AG10803 (cell line): ENCODE measurements around the gene CRK.

Experiments
- DNase-seq: peaks from one replicate; pipeline ENCODE4 v3.0.0; 2010; ENCODE audit warnings: low read depth
- H3K4me3 ChIP-seq: 2 replicates; pipeline ENCODE4 v1.5.1; 2011; ENCODE audit warnings: mild to moderate bottlenecking, low read length, control low read depth
- TF ChIP-seq, protein P1 (sequence below): conservative IDR thresholded peaks from 2 replicates; pipeline ENCODE4 v1.5.1; 2011; ENCODE audit warnings: mild to moderate bottlenecking, low read length, control low read depth, inconsistent platforms

CRK gene

DNA sequence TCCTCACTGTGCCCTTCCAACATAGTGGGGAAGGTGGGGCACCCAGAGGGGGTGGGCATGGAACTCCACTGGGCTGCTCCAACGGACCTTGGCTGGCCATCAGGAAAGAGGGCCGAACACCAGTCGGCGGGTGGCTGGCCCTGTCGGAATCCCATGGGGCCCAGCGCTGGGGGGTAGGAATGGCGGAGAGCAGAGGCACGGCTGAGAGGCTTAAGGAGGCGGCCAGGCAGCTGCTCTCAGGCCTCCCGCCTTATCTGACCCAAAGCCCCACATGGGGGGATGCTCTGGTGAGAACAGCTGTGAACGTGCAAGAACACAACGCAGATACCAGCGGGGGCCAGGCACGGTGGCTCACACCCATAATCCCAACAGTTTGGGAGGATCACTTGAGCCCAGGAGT is 40.8 kb upstream of the CRK start:
- TF ChIP-seq, protein P1, sequence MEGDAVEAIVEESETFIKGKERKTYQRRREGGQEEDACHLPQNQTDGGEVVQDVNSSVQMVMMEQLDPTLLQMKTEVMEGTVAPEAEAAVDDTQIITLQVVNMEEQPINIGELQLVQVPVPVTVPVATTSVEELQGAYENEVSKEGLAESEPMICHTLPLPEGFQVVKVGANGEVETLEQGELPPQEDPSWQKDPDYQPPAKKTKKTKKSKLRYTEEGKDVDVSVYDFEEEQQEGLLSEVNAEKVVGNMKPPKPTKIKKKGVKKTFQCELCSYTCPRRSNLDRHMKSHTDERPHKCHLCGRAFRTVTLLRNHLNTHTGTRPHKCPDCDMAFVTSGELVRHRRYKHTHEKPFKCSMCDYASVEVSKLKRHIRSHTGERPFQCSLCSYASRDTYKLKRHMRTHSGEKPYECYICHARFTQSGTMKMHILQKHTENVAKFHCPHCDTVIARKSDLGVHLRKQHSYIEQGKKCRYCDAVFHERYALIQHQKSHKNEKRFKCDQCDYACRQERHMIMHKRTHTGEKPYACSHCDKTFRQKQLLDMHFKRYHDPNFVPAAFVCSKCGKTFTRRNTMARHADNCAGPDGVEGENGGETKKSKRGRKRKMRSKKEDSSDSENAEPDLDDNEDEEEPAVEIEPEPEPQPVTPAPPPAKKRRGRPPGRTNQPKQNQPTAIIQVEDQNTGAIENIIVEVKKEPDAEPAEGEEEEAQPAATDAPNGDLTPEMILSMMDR: no peak
- DNase-seq: no peak
- no peak overlapping the region for H3K4me3 ChIP-seq

DNA sequence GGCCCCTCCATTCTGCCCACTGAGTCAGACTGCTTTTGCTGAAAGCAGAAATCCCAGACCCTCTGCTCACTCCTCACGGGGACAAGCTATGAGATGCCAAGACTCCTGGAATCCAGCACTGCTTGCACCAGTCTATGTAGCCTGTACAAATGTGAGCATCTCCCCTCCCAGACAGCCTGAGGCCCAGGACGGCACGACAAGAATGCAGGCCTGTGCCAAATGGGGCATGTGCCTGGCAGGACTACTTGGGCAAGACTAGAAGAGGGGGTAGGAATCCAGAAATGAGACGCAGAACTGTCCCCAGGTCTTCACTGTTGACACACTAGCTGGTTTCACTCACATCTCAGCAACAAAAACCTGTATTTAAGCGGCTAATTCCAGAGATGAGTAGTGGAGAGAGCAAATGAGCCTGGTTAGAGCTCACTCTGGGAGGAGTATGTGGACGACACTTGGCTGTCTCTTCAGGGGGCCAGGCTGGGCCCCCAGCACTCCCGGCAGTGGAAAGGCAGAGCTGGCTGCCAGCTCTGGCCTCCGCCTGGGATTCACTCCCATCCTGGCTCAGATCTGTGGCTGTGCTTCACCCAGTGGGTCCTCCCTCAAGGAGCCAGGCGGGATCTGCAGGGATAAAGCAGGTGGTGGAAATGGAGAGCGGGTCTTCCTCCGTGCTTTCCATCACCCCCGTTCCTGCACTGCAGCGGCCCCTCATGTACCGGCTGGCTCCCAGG is 39.4 kb upstream of the CRK start:
- TF ChIP-seq, protein P1: no peak
- no peak overlapping the region; the same call in 1 of the 2 replicates for H3K4me3 ChIP-seq
- DNase-seq: peak; percentile 91

DNA sequence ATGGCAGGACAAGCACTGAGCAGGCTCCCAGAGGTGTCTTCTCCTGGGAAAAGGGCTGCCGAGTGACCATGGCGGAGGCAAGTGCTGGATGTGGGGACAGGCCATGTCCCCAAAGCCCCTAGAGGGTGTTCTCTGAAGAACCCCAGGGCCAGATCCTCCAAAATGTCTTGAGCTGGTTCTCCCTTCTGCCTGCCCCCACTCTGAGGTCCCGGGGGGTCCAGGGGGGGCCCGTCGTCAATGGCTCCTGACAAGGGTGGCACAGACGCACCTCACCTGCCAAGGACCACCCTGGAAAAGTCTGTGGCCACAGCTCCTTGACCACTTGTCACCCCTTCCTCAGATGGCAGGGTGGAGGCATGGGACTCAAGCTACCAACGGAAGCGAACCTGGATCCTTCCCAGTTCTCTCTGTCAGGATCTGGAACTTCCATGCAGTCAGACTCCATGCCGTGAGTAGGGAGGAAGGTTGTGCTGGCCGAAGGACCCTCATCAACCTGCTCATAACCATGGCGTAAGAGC is 38.8 kb upstream of the CRK start:
- TF ChIP-seq, protein P1: no peak
- no peak for DNase-seq
- H3K4me3 ChIP-seq: no peak overlapping the region

DNA sequence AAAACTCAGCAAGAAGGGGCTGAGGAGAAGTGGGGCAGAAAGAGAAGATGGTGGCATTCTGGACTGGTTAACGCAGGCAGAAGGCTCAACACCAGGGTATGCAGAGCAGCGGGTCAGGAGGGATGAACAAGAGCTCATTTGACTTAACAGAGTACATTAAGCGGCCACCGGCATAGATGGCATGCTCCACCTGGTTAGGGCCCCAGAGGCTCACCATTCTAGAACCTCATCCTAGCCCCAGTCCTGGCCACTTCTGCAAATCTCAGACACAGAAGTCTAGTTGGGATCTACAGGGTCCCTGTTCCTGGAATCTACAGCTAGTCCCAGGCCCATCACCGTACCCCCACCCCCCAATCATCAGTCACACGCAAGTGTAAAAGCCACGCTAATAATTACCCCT is 38.2 kb upstream of the CRK start:
- TF ChIP-seq, protein P1: no peak
- no peak overlapping the region for H3K4me3 ChIP-seq
- DNase-seq: no peak

DNA sequence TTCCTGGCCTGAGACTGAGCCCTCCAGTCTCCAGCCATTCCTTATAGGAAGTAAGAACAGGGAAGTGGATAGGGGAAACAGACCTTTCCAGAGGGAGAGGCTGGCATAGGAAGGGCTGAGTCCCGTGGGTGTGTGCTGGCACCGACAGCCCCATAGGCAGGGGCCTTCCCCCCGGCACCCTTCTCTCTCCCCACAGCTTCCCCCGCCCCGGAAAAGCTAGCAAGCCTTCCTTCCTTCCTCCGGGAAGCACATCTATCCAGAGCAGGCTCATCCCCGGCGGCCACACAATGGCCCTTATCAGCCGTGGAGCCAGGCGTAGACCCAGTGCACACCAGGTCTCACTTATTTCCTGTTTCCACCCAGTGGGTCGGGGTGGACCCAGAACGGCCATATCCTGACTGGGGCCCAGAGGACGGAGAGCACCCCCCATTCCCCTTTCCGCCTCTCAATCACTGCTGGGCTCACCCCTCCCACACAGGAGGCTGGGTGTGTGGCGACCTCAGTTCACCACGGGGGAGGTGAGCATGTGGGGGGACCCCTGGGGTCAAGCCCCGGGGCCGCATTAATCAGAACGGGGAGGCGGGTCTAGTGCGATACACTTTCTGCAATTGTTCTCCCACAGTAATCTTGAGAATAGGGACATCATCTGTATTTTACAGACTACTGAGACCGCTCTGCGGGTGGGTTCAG is 37.4 kb upstream of the CRK start:
- TF ChIP-seq, protein P1: no peak
- no peak for DNase-seq
- no peak overlapping the region for H3K4me3 ChIP-seq

DNA sequence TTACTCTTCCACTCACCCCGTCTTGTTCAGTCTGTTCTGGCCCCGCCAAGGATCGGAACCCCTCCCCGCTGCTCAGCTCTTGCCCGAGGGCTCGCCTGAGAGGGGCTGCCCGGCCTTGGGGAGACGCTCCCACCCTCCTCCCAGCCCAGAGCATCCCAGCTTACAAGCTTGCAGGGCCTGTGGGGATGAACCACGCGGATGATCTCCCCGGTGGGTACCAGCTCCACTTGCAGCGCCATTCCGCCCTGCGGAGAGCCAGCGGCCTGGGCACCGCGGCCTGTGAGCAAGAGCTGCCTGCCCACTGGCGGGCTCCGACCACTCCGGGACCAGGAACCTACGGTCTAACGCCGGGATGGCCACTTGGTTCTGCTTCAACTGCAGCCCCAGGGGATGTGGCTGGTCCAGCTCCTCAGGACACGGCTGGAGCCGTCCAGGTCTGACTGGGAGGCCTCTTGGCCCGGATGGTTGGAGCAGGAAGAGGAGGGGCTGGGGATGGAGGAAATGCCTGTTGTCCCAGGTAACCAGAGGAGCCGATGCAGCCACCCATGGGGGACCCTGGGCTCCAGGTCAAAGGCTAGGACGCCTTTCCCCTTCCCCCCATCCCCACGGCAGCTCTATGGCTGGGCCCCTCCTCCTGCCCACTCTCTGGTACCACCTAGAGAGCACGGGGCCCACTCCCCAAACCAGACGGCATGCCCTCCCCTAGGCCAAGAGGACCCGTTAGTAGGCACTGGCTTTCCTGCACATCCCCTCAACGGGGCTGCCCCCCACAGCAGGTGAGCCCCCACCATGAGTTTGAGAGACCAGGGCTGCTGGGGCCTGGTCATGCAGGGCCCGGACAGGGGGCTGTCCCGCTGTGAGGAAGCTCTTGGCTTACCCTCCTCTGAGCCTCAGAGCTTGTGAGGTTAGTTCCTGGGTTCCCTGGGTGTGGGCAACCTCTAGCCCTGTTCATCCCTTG is 36.5 kb upstream of the CRK start, which contains the start of gene MYO1C:
Gene MYO1C (minus strand): TSS at position 438 of the 958 bp plus-strand sequence. CDS start 199 bp downstream, at position 239.
- DNase-seq: no peak
- TF ChIP-seq, protein P1: no peak

More for the DNA sequence above, 36.5 kb upstream of the CRK start, which contains the start of gene MYO1C:
- H3K4me3 ChIP-seq: peak within 1 kb of the TSS; percentile 62
